ENCODE data around the gene TRAF1. TPM values are rescaled to one million over a fixed set of nuclear protein-coding genes. Genes with fewer than 3 reads are reported as not detected.

The TRAF1 gene
- total RNA-seq, 1 experiment from 2014 or later = 1.7 TPM

GRCh38 chr9:120863833-120864232 lies 62.8 kb downstream of the TRAF1 start:
- CTCF ChIA-PET = no interaction called here
- H3K36me3 ChIP-seq (ENCODE audit: control insufficient read depth in 1 of 2, insufficient read depth in 2 of 2, low read length in 2 of 2) = peaks cover 3 to 31% of the 10 kb centered on the region in 2 experiments

More at GRCh38 chr9:120863833-120864232, 62.8 kb downstream of the TRAF1 start:
- Histone ChIP-seq H3K9me2 (ENCODE audit: insufficient read depth) (no peaks in the 10 kb centered on the region), H3K4me3 (replicated peaks in 1 of 2; ENCODE audit: low read depth in 1 of 2, low read length in 2 of 2) (no peak overlapping the region), H3K79me2 (ENCODE audit: insufficient read depth, low read length) (no peaks in the 10 kb centered on the region), H3K9ac (ENCODE audit: low read length) (no peak overlapping the region), H4K20me1 (ENCODE audit: insufficient read depth) (no peaks in the 10 kb centered on the region), H2AFZ (ENCODE audit: low read depth, low read length, poor library complexity, severe bottlenecking) (no peak overlapping the region), H3K4me1 (ENCODE audit: control insufficient read depth in 1 of 2, insufficient read depth in 2 of 2, low read length in 2 of 2) (peaks cover 5 to 8% of the 10 kb centered on the region in 2 experiments; a peak in 3 of 4 replicates), H3K9me3 (ENCODE audit: control insufficient read depth in 1 of 2, insufficient read depth in 1 of 2, low read depth in 1 of 2, low read length in 2 of 2) (no peaks in the 10 kb centered on the region), H3K27ac (ENCODE audit: low read depth, low read length) (no peak overlapping the region), H3K4me2 (ENCODE audit: low read length) (no peak overlapping the region), H3K27me3 (ENCODE audit: insufficient read depth, low read length) (no peaks in the 10 kb centered on the region)
- ChIA-PET POLR2A (interaction anchor here (0.7 kb wide), 1 partner anchor 15 kb away, joined by 3 read pairs; no protein-coding TSS in a partner anchor), RAD21 (ENCODE audit: low non-redundant PET in 1 of 2, low total read pairs in 2 of 2, uncharacterized antibody in 2 of 2, unreplicated experiment in 2 of 2) (no interaction called here)
- no peak for DNase-seq (ENCODE audit: low read depth, low spot score)
- intact Hi-C loops (cut with micrococcal nuclease) = no loop called here
- TF ChIP-seq RAD21 (IDR thresholded peaks at IDR 0.05; ENCODE audit: low read depth) (peak; percentile 37), CEBPB (IDR thresholded peaks at IDR 0.05; ENCODE audit: low read depth) (no peak), CTCF (IDR thresholded peaks at IDR 0.05 in 2 of 3, conservative IDR thresholded peaks at IDR 0.05 in 1 of 3; ENCODE audit: borderline replicate concordance in 1 of 3, insufficient read depth in 1 of 3, low read depth in 2 of 3, low read length in 2 of 3) (peak in 2 of 3 experiments; percentile 20 to 30; a peak in 2 of 6 replicates), ATF3 (IDR thresholded peaks at IDR 0.05) (no peak), EZH2phosphoT487 (IDR thresholded peaks at IDR 0.05; ENCODE audit: borderline replicate concordance) (no peak), CBX3 (IDR thresholded peaks at IDR 0.05; ENCODE audit: low read depth) (no peak), MAX (IDR thresholded peaks at IDR 0.05) (no peak), EGR1 (IDR thresholded peaks at IDR 0.05; ENCODE audit: low read depth) (no peak), FOSL1 (IDR thresholded peaks at IDR 0.05; ENCODE audit: low read depth) (no peak), POLR2AphosphoS5 (IDR thresholded peaks at IDR 0.05; ENCODE audit: low read depth, low read length) (no peak), EZH2 (IDR thresholded peaks at IDR 0.05) (no peak)
- no peak for ATAC-seq
- no TSS peak for BruUV-seq (replicated peaks)
